ENCODE measurements around the gene DTNB.

DTNB gene

GRCh38 chr2:25514043-25514637 is 159.2 kb downstream of the DTNB start:
- no peak for TF ChIP-seq CTCF (IDR thresholded peaks at IDR 0.05)

GRCh38 chr2:25512707-25513106 is 160.7 kb downstream of the DTNB start:
- no peak for TF ChIP-seq CTCF (IDR thresholded peaks at IDR 0.05)

- TF ChIP-seq CTCF (IDR thresholded peaks at IDR 0.05) = no peak
Measured at GRCh38 chr2:25506226-25506625, 167.2 kb downstream of the DTNB start.

GRCh38 chr2:25505622-25506021 is 167.8 kb downstream of the DTNB start:
- no peak for TF ChIP-seq CTCF (IDR thresholded peaks at IDR 0.05)

GRCh38 chr2:25505182-25505581 is 168.2 kb downstream of the DTNB start:
- no peak for TF ChIP-seq CTCF (IDR thresholded peaks at IDR 0.05)

GRCh38 chr2:25504266-25504665 is 169.1 kb downstream of the DTNB start:
- no peak for TF ChIP-seq CTCF (IDR thresholded peaks at IDR 0.05)

- no peak for TF ChIP-seq CTCF (IDR thresholded peaks at IDR 0.05)
Measured at GRCh38 chr2:25499157-25499556, 174.2 kb downstream of the DTNB start.

- no peak for TF ChIP-seq CTCF (IDR thresholded peaks at IDR 0.05)
Measured at GRCh38 chr2:25497918-25498407, 175.4 kb downstream of the DTNB start.

All from LNCAP (cell line).